ENCODE measurements around the gene NRGN.

DNA sequence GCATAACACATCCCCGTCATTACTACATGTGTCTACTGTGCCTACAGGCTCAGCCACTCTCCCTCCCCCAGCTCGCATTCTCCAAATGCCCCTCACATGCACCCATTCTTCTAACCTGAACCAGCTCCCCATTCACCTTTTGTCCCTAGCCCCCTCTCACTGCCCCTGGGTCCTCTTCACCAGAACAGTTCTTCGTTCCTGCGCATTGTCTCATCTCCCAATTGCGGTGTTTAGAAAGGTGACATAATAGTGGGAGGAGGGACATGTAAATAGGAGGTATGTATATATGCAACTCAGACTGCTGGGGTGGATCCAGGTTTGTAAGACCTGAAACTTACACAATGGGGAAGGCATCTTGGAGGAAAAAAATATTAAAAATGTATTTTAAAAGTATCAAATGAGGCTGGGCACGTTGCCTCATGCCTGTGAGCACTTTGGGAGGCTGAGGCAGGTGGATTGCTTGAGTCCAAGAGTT is 17.0 kb downstream of the NRGN start:
- TF ChIP-seq POLR2AphosphoS5 (IDR thresholded peaks at IDR 0.05; ENCODE audit: low read depth) (no peak), SPI1 (IDR thresholded peaks at IDR 0.05; ENCODE audit: borderline replicate concordance, low read depth) (no peak)
- TF ChIP-seq, protein P1, sequence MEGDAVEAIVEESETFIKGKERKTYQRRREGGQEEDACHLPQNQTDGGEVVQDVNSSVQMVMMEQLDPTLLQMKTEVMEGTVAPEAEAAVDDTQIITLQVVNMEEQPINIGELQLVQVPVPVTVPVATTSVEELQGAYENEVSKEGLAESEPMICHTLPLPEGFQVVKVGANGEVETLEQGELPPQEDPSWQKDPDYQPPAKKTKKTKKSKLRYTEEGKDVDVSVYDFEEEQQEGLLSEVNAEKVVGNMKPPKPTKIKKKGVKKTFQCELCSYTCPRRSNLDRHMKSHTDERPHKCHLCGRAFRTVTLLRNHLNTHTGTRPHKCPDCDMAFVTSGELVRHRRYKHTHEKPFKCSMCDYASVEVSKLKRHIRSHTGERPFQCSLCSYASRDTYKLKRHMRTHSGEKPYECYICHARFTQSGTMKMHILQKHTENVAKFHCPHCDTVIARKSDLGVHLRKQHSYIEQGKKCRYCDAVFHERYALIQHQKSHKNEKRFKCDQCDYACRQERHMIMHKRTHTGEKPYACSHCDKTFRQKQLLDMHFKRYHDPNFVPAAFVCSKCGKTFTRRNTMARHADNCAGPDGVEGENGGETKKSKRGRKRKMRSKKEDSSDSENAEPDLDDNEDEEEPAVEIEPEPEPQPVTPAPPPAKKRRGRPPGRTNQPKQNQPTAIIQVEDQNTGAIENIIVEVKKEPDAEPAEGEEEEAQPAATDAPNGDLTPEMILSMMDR (IDR thresholded peaks at IDR 0.05; ENCODE audit: insufficient read depth, low read length) = no peak
- TF ChIP-seq, protein P2, sequence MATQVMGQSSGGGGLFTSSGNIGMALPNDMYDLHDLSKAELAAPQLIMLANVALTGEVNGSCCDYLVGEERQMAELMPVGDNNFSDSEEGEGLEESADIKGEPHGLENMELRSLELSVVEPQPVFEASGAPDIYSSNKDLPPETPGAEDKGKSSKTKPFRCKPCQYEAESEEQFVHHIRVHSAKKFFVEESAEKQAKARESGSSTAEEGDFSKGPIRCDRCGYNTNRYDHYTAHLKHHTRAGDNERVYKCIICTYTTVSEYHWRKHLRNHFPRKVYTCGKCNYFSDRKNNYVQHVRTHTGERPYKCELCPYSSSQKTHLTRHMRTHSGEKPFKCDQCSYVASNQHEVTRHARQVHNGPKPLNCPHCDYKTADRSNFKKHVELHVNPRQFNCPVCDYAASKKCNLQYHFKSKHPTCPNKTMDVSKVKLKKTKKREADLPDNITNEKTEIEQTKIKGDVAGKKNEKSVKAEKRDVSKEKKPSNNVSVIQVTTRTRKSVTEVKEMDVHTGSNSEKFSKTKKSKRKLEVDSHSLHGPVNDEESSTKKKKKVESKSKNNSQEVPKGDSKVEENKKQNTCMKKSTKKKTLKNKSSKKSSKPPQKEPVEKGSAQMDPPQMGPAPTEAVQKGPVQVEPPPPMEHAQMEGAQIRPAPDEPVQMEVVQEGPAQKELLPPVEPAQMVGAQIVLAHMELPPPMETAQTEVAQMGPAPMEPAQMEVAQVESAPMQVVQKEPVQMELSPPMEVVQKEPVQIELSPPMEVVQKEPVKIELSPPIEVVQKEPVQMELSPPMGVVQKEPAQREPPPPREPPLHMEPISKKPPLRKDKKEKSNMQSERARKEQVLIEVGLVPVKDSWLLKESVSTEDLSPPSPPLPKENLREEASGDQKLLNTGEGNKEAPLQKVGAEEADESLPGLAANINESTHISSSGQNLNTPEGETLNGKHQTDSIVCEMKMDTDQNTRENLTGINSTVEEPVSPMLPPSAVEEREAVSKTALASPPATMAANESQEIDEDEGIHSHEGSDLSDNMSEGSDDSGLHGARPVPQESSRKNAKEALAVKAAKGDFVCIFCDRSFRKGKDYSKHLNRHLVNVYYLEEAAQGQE (IDR thresholded peaks at IDR 0.05; ENCODE audit: insufficient replicate concordance, low read depth) = no peak
